T-helper 17 cell (primary cell): Measurements from ENCODE around the gene CDCA3. TPM values are rescaled to one million over a fixed set of nuclear protein-coding genes. Genes with fewer than 3 reads are reported as not detected.

ENCODE experiments used
- ATAC-seq: fragments of 150-1000 bp; cut with Tn5 transposase; 2 replicates; pipeline ENCODE4 v1.10.0; 2021; ENCODE audit warnings: mild to moderate bottlenecking, moderate library complexity
- DNase-seq, 3 donors: peaks; one replicate each; pipeline versions ENCODE4 v3.0.0 to v3.0.0-alpha.2; 2020 to 2021
- H3K9me3 ChIP-seq: one replicate; pipeline ENCODE4 v1.7.0; 2013; ENCODE audit warnings: low read length, mild to moderate bottlenecking; ENCODE audit not compliant: control insufficient read depth, poor library complexity, severe bottlenecking
- H3K27ac Mint-ChIP-seq: one replicate; pipeline ENCODE4 v1.8.0; 2022; ENCODE audit warnings: mild to moderate bottlenecking, moderate library complexity, mixed read lengths
- H3K27me3 Mint-ChIP-seq: one replicate; pipeline ENCODE4 v1.8.0; 2022; ENCODE audit warnings: mixed read lengths
- H3K36me3 Mint-ChIP-seq: one replicate; pipeline ENCODE4 v1.8.0; 2022; ENCODE audit warnings: low read depth, mixed read lengths
- H3K4me1 Mint-ChIP-seq: one replicate; pipeline ENCODE4 v1.8.0; 2022; ENCODE audit warnings: mild to moderate bottlenecking, mixed read lengths
- H3K4me3 Mint-ChIP-seq: one replicate; pipeline ENCODE4 v1.8.0; 2022; ENCODE audit warnings: mild to moderate bottlenecking, moderate library complexity, mixed read lengths
- total RNA-seq, 4 donors: library from RNA in 2 of 4; stranded (reverse) in 2 of 4; gene quantifications; one replicate each; pipeline ENCODE4 v1.2.3 and lab custom pipeline; 2022 to 2026

The CDCA3 gene
- total RNA-seq, 2 donors from 2014 or later, result 0.65 to 0.87 TPM

GRCh38 chr12:6823182-6824084, 27.7 kb downstream of the CDCA3 start:
- Mint-ChIP-seq H3K36me3 (peaks cover 11% of the 10 kb centered on the region), H3K4me3 (no peak overlapping the region), H3K27me3 (peaks cover 31% of the 10 kb centered on the region), H3K4me1 (peaks cover 32% of the 10 kb centered on the region), H3K27ac (no peak overlapping the region)
- H3K9me3 ChIP-seq, result no peaks in the 10 kb centered on the region
- ATAC-seq (no peak), DNase-seq (no peak)

- H3K36me3 Mint-ChIP-seq, result peaks cover 16% of the 10 kb centered on the region
- H3K4me1 Mint-ChIP-seq, result peaks cover 29% of the 10 kb centered on the region
- H3K27me3 Mint-ChIP-seq, result peaks cover 31% of the 10 kb centered on the region
- no peak for ATAC-seq
- no peaks in the 10 kb centered on the region for H3K9me3 ChIP-seq
- H3K27ac Mint-ChIP-seq, result no peak overlapping the region
- H3K4me3 Mint-ChIP-seq, result peak overlapping the region; percentile 83
- no peak for DNase-seq
Measured at GRCh38 chr12:6822426-6823135, 28.5 kb downstream of the CDCA3 start.

GRCh38 chr12:6821591-6822425, 29.3 kb downstream of the CDCA3 start, which contains the start of gene GPR162:
GPR162 (plus strand) TSS chr12:6821821; CDS start chr12:6823899, 2,078 bp downstream.
- peaks cover 23% of the 10 kb centered on the region for H3K27me3 Mint-ChIP-seq
- H3K9me3 ChIP-seq, result no peaks in the 10 kb centered on the region
- H3K27ac Mint-ChIP-seq, result no peak within 1 kb of the TSS
- H3K36me3 Mint-ChIP-seq, result peaks cover 14% of the 10 kb centered on the region
- ATAC-seq (no peak), DNase-seq (no peak)
- peak within 1 kb of the TSS; percentile 83 for H3K4me3 Mint-ChIP-seq
- H3K4me1 Mint-ChIP-seq, result peaks cover 24% of the 10 kb centered on the region

- no peaks in the 10 kb centered on the region for H3K9me3 ChIP-seq
- DNase-seq (no peak), ATAC-seq (no peak)
- Mint-ChIP-seq H3K36me3 (peaks cover 14% of the 10 kb centered on the region), H3K27ac (no peak overlapping the region), H3K27me3 (peaks cover 8% of the 10 kb centered on the region), H3K4me3 (peak overlapping the region; percentile 21), H3K4me1 (peaks cover 22% of the 10 kb centered on the region)
Measured at GRCh38 chr12:6820166-6820565, 30.9 kb downstream of the CDCA3 start.

- peaks cover 20% of the 10 kb centered on the region for H3K4me1 Mint-ChIP-seq
- H3K27me3 Mint-ChIP-seq, result no peaks in the 10 kb centered on the region
- H3K27ac Mint-ChIP-seq, result no peak overlapping the region
- peaks cover 10% of the 10 kb centered on the region for H3K36me3 Mint-ChIP-seq
- H3K4me3 Mint-ChIP-seq, result peak overlapping the region; percentile 9
- no peak for ATAC-seq
- no peaks in the 10 kb centered on the region for H3K9me3 ChIP-seq
- no peak for DNase-seq
Measured at GRCh38 chr12:6819106-6820030, 31.7 kb downstream of the CDCA3 start.

- Mint-ChIP-seq H3K27me3 (no peaks in the 10 kb centered on the region), H3K36me3 (peaks cover 14% of the 10 kb centered on the region)
- DNase-seq, result no peak
Measured at GRCh38 chr12:6818645-6819044, 32.4 kb downstream of the CDCA3 start.

GRCh38 chr12:6818222-6818621, 32.9 kb downstream of the CDCA3 start:
- ATAC-seq (no peak), DNase-seq (no peak)
- Mint-ChIP-seq H3K27me3 (no peaks in the 10 kb centered on the region), H3K4me3 (no peak overlapping the region), H3K4me1 (peaks cover 21% of the 10 kb centered on the region), H3K36me3 (peaks cover 14% of the 10 kb centered on the region), H3K27ac (peak overlapping the region; percentile 16)
- H3K9me3 ChIP-seq, result no peaks in the 10 kb centered on the region

More at GRCh38 chr12:6818645-6819044, 32.4 kb downstream of the CDCA3 start:
- H3K9me3 ChIP-seq, result no peaks in the 10 kb centered on the region
- no peak for ATAC-seq
- peak overlapping the region; percentile 9 for H3K4me3 Mint-ChIP-seq
- H3K27ac Mint-ChIP-seq, result no peak overlapping the region
- peaks cover 21% of the 10 kb centered on the region for H3K4me1 Mint-ChIP-seq

GRCh38 chr12:6817662-6818157, 33.4 kb downstream of the CDCA3 start:
- H3K4me1 Mint-ChIP-seq, result peaks cover 21% of the 10 kb centered on the region
- no peaks in the 10 kb centered on the region for H3K9me3 ChIP-seq
- no peaks in the 10 kb centered on the region for H3K27me3 Mint-ChIP-seq
- peak overlapping the region; percentile 16 for H3K27ac Mint-ChIP-seq
- ATAC-seq, result no peak
- peaks cover 14% of the 10 kb centered on the region for H3K36me3 Mint-ChIP-seq
- H3K4me3 Mint-ChIP-seq, result peak overlapping the region; percentile 8
- DNase-seq, result no peak

GRCh38 chr12:6817098-6817497, 34.0 kb downstream of the CDCA3 start:
- Mint-ChIP-seq H3K27ac (peak overlapping the region; percentile 16), H3K4me1 (peaks cover 21% of the 10 kb centered on the region), H3K36me3 (peaks cover 14% of the 10 kb centered on the region), H3K27me3 (no peaks in the 10 kb centered on the region), H3K4me3 (no peak overlapping the region)
- no peak for ATAC-seq
- no peak for DNase-seq
- no peaks in the 10 kb centered on the region for H3K9me3 ChIP-seq

- H3K9me3 ChIP-seq, result no peaks in the 10 kb centered on the region
- no peak overlapping the region for H3K4me3 Mint-ChIP-seq
- no peaks in the 10 kb centered on the region for H3K27me3 Mint-ChIP-seq
- no peak for ATAC-seq
- DNase-seq, result no peak
- H3K27ac Mint-ChIP-seq, result no peak overlapping the region
- peaks cover 18% of the 10 kb centered on the region for H3K4me1 Mint-ChIP-seq
- H3K36me3 Mint-ChIP-seq, result peaks cover 14% of the 10 kb centered on the region
Measured at GRCh38 chr12:6816598-6816997, 34.5 kb downstream of the CDCA3 start.

GRCh38 chr12:6813363-6813762, 37.7 kb downstream of the CDCA3 start:
- H3K4me3 Mint-ChIP-seq, result no peak overlapping the region
- peaks cover 13% of the 10 kb centered on the region for H3K36me3 Mint-ChIP-seq
- no peaks in the 10 kb centered on the region for H3K9me3 ChIP-seq
- H3K27me3 Mint-ChIP-seq, result no peaks in the 10 kb centered on the region
- H3K4me1 Mint-ChIP-seq, result peaks cover 19% of the 10 kb centered on the region
- no peak for ATAC-seq
- H3K27ac Mint-ChIP-seq, result no peak overlapping the region
- DNase-seq, result no peak

- H3K27ac Mint-ChIP-seq, result peak overlapping the region; percentile 93
- no peak overlapping the region for H3K4me3 Mint-ChIP-seq
- peaks cover 16% of the 10 kb centered on the region for H3K4me1 Mint-ChIP-seq
- DNase-seq, result no peak
- H3K27me3 Mint-ChIP-seq, result no peaks in the 10 kb centered on the region
- H3K9me3 ChIP-seq, result no peaks in the 10 kb centered on the region
- ATAC-seq, result no peak
- H3K36me3 Mint-ChIP-seq, result peaks cover 7% of the 10 kb centered on the region
Measured at GRCh38 chr12:6810758-6811157, 40.3 kb downstream of the CDCA3 start.
